Measurements from ENCODE around the gene C8A.

- TF ChIP-seq, protein P1, sequence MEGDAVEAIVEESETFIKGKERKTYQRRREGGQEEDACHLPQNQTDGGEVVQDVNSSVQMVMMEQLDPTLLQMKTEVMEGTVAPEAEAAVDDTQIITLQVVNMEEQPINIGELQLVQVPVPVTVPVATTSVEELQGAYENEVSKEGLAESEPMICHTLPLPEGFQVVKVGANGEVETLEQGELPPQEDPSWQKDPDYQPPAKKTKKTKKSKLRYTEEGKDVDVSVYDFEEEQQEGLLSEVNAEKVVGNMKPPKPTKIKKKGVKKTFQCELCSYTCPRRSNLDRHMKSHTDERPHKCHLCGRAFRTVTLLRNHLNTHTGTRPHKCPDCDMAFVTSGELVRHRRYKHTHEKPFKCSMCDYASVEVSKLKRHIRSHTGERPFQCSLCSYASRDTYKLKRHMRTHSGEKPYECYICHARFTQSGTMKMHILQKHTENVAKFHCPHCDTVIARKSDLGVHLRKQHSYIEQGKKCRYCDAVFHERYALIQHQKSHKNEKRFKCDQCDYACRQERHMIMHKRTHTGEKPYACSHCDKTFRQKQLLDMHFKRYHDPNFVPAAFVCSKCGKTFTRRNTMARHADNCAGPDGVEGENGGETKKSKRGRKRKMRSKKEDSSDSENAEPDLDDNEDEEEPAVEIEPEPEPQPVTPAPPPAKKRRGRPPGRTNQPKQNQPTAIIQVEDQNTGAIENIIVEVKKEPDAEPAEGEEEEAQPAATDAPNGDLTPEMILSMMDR (IDR thresholded peaks at IDR 0.05; ENCODE audit: insufficient read depth, low read length) = no peak
- TF ChIP-seq POLR2AphosphoS5 (IDR thresholded peaks at IDR 0.05; ENCODE audit: low read depth) (no peak), GABPA (IDR thresholded peaks at IDR 0.05; ENCODE audit: low read depth) (no peak)
- TF ChIP-seq, protein P2, sequence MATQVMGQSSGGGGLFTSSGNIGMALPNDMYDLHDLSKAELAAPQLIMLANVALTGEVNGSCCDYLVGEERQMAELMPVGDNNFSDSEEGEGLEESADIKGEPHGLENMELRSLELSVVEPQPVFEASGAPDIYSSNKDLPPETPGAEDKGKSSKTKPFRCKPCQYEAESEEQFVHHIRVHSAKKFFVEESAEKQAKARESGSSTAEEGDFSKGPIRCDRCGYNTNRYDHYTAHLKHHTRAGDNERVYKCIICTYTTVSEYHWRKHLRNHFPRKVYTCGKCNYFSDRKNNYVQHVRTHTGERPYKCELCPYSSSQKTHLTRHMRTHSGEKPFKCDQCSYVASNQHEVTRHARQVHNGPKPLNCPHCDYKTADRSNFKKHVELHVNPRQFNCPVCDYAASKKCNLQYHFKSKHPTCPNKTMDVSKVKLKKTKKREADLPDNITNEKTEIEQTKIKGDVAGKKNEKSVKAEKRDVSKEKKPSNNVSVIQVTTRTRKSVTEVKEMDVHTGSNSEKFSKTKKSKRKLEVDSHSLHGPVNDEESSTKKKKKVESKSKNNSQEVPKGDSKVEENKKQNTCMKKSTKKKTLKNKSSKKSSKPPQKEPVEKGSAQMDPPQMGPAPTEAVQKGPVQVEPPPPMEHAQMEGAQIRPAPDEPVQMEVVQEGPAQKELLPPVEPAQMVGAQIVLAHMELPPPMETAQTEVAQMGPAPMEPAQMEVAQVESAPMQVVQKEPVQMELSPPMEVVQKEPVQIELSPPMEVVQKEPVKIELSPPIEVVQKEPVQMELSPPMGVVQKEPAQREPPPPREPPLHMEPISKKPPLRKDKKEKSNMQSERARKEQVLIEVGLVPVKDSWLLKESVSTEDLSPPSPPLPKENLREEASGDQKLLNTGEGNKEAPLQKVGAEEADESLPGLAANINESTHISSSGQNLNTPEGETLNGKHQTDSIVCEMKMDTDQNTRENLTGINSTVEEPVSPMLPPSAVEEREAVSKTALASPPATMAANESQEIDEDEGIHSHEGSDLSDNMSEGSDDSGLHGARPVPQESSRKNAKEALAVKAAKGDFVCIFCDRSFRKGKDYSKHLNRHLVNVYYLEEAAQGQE (IDR thresholded peaks at IDR 0.05; ENCODE audit: insufficient replicate concordance, low read depth) = no peak
Observed at GRCh38 chr1:56917356-56917755, 62.8 kb downstream of the C8A start.
